GM12892 (cell line): ENCODE data around the gene MATN3.

Source experiments
- POLR2A ChIP-seq: IDR thresholded peaks from 2 replicates; pipeline ENCODE4 v1.6.1; 2011; ENCODE audit warnings: low read depth, low read length, control low read depth
- POLR2AphosphoS5 ChIP-seq: IDR thresholded peaks from 2 replicates; pipeline ENCODE4 v1.6.1; 2011; ENCODE audit warnings: low read depth, low read length, control low read depth

GRCh38 chr2:19963386-19963785, 49.1 kb downstream of the MATN3 start:
- TF ChIP-seq POLR2AphosphoS5 (no peak), POLR2A (no peak)
